Measurements from ENCODE around the gene FAM184B.

Gene FAM184B

DNA sequence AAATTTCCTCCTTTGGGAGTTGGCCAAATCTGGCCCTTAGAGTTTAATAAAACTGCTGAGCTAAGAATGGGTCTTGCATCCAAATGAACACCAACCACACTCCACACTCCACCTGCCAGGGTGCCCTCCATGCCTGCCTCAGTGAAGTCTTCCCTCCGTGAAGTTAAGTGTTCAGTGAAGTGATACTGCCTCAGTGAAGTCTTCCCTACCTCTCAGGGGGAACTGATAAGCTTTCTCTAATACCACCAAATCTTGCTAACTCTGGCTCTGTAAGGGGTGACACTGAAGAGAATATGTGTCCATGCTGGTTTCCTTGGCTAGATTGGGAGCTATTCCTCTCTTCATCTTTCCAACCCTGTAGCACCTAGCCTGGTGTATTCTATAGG lies 139.0 kb downstream of the FAM184B start:
- no peak for DNase-seq (ENCODE audit: low read depth)
- TF ChIP-seq, protein P1, sequence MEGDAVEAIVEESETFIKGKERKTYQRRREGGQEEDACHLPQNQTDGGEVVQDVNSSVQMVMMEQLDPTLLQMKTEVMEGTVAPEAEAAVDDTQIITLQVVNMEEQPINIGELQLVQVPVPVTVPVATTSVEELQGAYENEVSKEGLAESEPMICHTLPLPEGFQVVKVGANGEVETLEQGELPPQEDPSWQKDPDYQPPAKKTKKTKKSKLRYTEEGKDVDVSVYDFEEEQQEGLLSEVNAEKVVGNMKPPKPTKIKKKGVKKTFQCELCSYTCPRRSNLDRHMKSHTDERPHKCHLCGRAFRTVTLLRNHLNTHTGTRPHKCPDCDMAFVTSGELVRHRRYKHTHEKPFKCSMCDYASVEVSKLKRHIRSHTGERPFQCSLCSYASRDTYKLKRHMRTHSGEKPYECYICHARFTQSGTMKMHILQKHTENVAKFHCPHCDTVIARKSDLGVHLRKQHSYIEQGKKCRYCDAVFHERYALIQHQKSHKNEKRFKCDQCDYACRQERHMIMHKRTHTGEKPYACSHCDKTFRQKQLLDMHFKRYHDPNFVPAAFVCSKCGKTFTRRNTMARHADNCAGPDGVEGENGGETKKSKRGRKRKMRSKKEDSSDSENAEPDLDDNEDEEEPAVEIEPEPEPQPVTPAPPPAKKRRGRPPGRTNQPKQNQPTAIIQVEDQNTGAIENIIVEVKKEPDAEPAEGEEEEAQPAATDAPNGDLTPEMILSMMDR (IDR thresholded peaks at IDR 0.05; ENCODE audit: insufficient read depth, low read depth, low read length, missing control alignments) = no peak
- no peak overlapping the region for H3K4me3 ChIP-seq (ENCODE audit: low read depth, low read length)

DNA sequence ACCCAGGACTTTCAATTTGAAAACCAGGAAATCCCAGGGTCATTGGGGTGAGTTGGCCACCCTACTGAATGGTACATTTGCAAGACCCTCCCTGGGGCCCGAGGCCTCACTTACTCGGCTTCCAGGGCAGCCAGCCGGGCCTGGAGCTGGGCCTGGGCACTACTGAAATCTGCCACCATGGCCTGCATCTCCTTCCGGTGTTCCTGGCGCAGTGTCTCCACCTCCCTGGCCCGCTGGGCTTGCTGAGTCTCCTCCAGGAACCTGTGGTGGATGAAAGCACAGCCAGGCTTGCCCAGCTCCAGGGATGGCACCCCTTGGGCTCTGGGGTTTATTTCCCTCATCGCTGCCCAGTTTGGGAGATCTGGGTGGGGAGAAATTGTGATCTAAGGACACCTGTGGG lies 142.3 kb downstream of the FAM184B start:
- H3K4me3 ChIP-seq (ENCODE audit: low read depth, low read length) = no peak overlapping the region
- TF ChIP-seq, protein P1 (IDR thresholded peaks at IDR 0.05; ENCODE audit: insufficient read depth, low read depth, low read length, missing control alignments) = no peak
- DNase-seq (ENCODE audit: low read depth) = no peak

DNA sequence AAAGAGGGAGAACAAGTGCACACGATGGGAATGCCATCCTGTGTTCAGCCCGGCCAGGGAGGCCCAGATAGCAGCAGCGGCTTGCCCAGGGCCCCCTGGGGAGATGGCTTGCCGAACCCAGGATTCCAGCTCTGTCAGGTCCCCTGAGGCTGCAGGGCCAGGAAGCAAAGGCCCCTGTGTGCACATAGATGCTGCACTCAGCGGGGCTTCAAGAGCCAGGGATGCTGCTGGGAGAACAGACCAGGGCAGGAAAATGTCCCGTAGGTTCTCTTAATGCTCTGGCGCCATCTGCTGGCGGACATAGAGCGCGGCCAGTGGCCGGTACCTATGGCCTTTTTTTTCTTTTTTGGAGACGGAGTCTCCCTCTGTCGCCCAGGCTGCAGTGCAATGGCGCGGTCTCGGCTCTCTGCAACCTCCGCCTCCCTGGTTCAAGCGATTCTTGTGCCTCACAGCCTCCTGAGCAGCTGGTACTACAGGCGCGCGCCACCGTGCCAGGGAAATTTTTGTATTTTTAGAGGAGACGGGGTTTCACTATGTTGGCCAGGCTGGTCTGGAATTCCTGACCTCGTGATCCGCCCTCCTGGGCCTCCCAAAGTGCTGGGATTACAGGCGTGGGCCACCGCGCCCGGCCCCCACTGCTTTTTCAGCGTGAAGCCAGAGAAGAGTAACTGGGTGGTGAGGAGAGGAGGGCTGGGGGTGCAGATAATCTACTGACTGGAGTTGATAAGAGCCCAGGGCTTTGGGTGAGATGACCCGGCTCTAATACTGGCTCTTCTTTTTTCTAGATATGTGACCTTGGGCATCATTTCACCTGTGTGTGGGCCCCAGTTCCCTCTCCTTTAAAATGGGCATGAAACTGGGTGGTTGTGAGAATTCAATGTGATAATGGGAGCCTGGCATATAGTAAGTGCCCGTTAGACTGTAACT lies 144.5 kb downstream of the FAM184B start:
- H3K4me3 ChIP-seq (ENCODE audit: low read depth, low read length) = no peak overlapping the region
- TF ChIP-seq, protein P1 (IDR thresholded peaks at IDR 0.05; ENCODE audit: insufficient read depth, low read depth, low read length, missing control alignments) = peak; percentile 86
- DNase-seq (ENCODE audit: low read depth) = peak; percentile 81

DNA sequence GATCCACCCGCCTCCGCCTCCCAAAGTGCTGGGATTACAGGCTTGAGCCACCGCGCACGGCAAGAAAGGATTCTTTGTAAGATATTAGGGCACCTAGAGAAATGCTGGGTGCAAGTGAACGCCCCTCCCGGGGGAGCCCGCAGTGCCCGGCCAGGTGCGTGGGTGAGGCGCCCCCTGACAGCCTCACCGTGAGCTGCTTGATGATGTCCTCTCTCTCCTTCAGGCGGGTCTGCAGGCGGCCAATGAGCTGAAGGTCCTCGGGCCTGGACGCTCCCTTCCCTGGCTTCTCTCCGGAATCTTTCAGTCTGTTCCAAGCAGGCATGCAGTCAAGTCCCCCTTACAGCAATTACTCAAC lies 145.1 kb downstream of the FAM184B start:
- TF ChIP-seq, protein P1 (IDR thresholded peaks at IDR 0.05; ENCODE audit: insufficient read depth, low read depth, low read length, missing control alignments) = no peak
- DNase-seq (ENCODE audit: low read depth) = no peak
- no peak overlapping the region for H3K4me3 ChIP-seq (ENCODE audit: low read depth, low read length)

DNA sequence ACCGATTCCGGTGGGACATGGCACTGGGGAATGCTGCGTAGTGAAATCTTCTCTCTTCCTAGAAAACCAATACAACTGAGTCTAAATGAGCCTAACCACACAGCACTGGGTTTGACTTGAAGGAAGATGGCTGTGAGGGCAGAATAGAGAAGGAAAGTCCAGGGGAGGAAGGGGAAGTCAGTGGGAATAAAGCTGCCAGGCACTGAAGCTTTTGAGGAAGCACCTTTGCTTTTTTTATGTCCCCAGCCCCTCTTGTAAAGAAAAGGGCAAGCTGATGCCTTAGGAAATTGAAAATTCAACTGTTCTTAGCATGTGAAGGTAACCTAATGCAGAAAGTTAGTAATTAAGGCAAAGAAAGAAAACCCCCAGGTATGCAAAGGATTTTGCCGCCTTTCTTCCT lies 146.4 kb downstream of the FAM184B start:
- no peak for DNase-seq (ENCODE audit: low read depth)
- TF ChIP-seq, protein P1 (IDR thresholded peaks at IDR 0.05; ENCODE audit: insufficient read depth, low read depth, low read length, missing control alignments) = no peak
- no peak overlapping the region for H3K4me3 ChIP-seq (ENCODE audit: low read depth, low read length)

DNA sequence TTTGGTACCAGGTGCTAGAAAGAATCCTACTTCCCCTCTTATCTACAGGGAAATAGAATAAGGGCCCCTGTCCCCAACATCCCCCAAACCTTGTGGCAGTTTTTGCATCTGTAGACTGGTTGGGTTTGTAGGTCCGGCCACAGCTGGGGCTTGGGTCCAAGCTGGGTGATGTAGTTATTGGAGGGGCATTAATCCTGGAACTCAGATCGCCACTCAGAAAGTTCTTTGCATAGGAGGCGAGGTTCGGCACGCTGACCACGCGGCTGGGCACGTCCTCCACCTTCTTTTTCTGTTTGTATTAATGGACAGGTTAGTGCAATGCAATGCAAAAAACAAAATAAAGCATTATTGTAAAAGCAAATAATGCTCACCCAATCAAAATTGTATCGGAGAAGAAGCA lies 147.8 kb downstream of the FAM184B start:
- TF ChIP-seq, protein P1 (IDR thresholded peaks at IDR 0.05; ENCODE audit: insufficient read depth, low read depth, low read length, missing control alignments) = no peak
- no peak for DNase-seq (ENCODE audit: low read depth)
- H3K4me3 ChIP-seq (ENCODE audit: low read depth, low read length) = no peak overlapping the region

DNA sequence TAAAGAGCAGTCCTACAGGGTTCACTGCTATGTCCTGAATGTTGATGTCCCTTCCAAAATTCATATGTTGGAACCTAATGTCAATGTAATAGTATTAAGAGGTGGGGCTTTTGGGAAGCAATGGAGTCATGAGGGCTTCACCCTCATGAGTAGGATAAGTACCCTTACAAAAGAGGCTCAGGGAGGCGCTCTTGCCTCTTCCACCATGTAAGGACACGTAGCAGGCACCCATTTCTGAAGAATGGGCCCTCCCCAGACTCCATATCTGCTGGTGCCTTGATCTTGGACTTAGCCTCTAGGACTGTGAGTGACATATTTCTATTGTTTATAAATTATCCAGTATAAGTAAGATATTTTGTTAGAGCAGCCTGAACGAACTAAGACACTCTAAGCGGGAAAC lies 151.2 kb downstream of the FAM184B start:
- no peak overlapping the region for H3K4me3 ChIP-seq (ENCODE audit: low read depth, low read length)
- TF ChIP-seq, protein P1 (IDR thresholded peaks at IDR 0.05; ENCODE audit: insufficient read depth, low read depth, low read length, missing control alignments) = no peak
- no peak for DNase-seq (ENCODE audit: low read depth)
